GM19239 (cell line): ENCODE data around the gene ZBTB47.

Source experiments
- DNase-seq: peaks from one replicate; pipeline ENCODE4 v3.0.0; 2011; ENCODE audit warnings: low spot score; ENCODE audit not compliant: insufficient read length
- FAIRE-seq: peaks from 2 replicates; lab custom pipeline; 2011; peaks lifted over from hg19 to GRCh38; lab: Jason Lieb, UNC

The ZBTB47 gene

GRCh38 chr3:42707620-42708355, 54.3 kb downstream of the ZBTB47 start:
- FAIRE-seq (no peak), DNase-seq (no peak)

DNA sequence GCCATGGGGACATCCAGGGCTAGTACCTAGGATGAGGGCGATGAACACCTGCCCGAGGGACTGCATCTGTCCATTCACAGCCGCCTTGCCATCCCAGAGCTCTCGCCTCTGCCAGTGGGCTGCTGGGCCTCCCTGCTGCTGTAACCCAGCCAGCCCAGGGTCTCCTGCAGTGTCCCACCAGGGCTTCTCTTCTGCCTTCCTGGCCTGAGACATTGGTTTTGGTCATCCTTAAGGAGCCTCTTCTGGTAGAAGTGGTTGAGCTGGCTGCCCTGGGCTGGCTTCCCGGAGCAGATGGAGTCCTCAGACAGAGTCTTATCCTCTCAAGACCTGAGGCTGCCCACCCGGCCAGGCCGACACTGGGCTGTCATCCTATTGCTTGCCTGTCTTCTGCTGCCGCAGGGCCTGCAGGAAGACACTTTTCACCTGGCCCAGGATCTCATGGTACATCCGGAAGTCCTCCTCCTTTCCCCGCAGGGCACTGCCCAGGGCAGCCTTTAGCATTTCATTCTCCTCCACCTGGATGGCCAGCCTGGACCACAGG, 55.2 kb downstream of the ZBTB47 start:
- DNase-seq (no peak), FAIRE-seq (no peak)

GRCh38 chr3:42709621-42710020, 56.1 kb downstream of the ZBTB47 start:
- FAIRE-seq (no peak), DNase-seq (no peak)

DNA sequence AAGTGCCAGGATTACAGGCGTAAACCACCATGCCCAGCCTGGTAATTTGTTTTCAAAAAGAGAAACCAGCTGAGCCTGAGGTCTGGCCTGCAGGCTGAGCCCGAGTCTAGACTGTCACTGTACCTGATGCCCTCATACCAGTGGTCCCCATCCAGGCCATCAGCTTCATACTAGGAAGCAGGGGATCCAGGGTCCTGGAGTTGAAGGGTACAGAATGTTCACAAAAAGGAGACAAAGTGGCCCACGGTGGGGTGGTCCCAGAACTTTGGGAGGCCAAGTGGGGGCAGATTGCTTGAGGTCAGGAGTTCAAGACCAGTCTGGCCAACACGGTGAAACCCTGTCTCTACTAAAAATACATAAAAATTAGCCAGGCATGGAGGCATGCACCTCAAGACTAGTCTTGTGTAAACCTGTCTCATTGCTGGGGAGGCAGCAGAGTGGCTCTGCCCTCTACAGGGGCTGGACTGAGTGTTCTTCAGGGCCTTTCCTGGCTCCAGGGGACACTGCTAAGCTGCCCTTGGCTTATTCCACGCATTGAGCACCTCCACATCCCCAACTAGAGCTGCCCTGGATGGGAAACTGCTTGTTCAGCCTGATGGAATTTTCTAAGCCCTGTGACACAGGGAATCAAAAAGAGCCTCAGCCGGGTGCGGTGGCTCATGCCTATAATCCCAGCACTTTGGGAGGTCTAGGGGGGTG, 57.0 kb downstream of the ZBTB47 start:
- no peak for FAIRE-seq
- DNase-seq, result no peak

DNA sequence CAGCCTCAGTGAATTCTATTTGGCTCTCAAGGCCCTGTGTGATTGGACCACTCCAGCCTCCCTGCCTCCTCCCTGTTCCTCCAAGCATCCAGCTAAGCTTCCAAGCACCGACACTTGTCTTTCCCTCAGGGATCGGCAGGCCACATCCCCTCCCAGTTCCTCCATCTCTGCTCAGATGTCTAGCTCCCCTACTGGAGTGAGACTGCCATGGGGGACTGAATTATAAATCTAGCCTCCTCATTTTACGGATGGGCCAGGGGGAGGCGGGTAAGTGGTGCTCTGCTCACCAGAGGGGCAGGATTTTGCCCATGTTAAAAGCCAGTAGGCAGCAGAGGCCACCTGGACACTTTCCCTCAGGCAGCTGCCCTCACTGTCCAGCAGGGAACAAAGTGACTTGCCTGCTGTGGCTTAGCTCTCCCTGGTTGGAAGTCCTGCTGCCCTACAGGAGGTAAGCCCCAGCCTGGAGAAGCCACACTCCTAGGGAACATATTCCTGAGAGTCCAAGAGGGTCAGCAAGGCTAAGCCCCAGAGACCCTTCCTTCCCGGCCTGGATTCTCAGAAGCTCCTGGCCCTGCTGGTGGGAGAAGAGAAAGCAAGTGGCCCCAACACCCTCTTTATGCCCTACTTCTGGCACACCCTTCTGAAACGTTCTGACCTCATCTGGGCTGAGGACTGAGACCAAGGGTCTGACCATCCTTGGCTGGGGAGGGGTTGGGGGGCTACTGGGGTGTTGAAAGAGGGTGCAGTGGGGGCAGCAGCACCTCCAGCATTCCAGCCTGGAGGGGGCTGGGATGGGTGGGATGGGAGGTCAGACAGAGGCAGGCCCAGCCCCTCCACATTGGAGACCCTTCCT, 58.2 kb downstream of the ZBTB47 start:
- DNase-seq, result no peak
- FAIRE-seq, result no peak

GRCh38 chr3:42712344-42712648, 58.8 kb downstream of the ZBTB47 start:
- no peak for FAIRE-seq
- no peak for DNase-seq

DNA sequence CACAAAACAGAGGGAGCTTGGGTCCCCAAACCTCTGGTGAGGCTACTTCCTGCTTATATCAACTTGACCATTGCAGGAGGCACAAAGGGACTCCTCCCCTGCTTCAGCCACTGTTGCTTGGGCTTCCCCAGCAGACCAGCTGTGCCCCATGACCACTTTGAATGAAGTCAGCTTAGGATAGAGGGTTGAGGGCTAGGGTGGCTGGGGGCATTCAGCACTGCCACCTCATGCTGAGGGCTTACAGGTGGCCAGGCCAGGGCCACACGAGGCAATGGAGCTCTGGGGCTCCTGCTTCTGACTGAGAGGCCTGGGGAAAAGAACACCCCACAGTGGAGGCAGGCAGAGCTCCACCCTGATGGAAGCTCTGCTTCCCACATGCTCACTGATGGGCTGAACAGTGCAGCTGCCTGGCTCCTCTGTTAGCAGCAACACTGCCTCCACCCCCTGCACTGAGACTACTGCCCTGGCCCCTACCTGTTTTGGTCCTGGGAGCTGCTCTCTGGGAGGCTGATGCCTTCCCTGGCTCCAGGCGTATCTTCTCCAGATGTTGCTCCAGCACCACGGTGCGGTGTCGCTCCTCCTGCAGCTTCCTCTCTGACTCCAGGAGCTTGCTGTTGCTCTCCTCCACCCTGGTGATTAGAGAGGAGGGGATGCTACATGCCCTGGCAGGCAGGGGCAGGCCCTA, 59.3 kb downstream of the ZBTB47 start:
- no peak for FAIRE-seq
- no peak for DNase-seq

- FAIRE-seq (no peak), DNase-seq (no peak)
These were observed 60.2 kb downstream of the ZBTB47 start for GRCh38 chr3:42713747-42714146.

DNA sequence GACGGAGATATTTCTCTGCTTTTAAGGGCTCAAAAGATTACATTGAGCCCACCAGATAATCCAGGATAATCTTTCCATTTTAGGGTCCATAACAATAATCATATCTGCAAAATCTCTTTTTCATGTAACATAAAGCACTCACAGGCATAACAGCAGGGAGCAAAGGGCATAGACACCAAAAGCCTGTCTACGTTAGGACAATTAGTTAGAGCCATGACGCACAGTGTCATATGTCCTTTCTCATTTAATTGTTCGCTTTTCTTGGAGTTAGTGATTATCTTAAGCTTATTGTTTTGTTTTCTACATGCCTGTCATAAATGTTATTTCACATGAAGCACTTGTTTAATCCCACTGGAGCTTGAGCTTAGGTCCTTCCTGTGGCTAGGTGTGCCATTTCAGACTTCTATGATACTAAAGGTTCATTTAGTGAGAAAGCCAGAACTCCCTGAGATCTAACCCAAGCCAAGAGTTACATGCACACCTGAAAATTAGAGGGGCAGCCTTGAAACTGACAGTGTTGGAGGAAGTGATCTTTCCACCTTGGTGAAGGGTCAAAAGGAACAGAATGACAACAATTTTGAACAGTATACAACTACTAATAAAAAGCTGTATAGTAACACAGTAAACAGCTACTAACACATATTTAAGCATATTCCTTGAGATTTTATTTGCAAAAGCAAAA, 60.8 kb downstream of the ZBTB47 start:
- FAIRE-seq, result no peak

More for the DNA sequence above, 60.8 kb downstream of the ZBTB47 start:
- DNase-seq, result no peak
